Muscle layer of duodenum (tissue), 2 donors: Measurements from ENCODE around the gene SF3B3.

ENCODE experiments used
- H3K27ac ChIP-seq: one replicate; pipeline ENCODE4 v1.7.0; 2013; ENCODE audit warnings: mild to moderate bottlenecking, low read length
- H3K27me3 ChIP-seq: one replicate; pipeline ENCODE4 v1.7.0; 2013; ENCODE audit warnings: low read depth, mild to moderate bottlenecking, control low read depth, low read length
- H3K36me3 ChIP-seq, 2 donors: one replicate each; pipeline ENCODE4 v1.7.0; 2013; ENCODE audit warnings: low read length in 2 of 2, control low read depth in 1 of 2, mild to moderate bottlenecking in 1 of 2; ENCODE audit not compliant: insufficient read depth in 2 of 2, control insufficient read depth in 1 of 2
- H3K4me1 ChIP-seq, 2 donors: one replicate each; pipeline ENCODE4 v1.7.0; 2013; ENCODE audit warnings: low read length in 2 of 2, mild to moderate bottlenecking in 2 of 2, control low read depth in 1 of 2, moderate library complexity in 1 of 2; ENCODE audit not compliant: insufficient read depth in 2 of 2, control insufficient read depth in 1 of 2
- H3K4me3 ChIP-seq, 2 donors: one replicate each; pipeline ENCODE4 v1.7.0; 2013; ENCODE audit warnings: low read length in 2 of 2, low read depth in 1 of 2, mild to moderate bottlenecking in 1 of 2
- H3K9me3 ChIP-seq, 2 donors: one replicate each; pipeline ENCODE4 v1.7.0; 2013; ENCODE audit warnings: low read length in 2 of 2, control low read depth in 1 of 2, mild to moderate bottlenecking in 1 of 2; ENCODE audit not compliant: control insufficient read depth in 1 of 2
- donor health status: healthy.

The SF3B3 gene

GRCh38 chr16:70594569-70594968, 71.0 kb downstream of the SF3B3 start:
- Histone ChIP-seq H3K9me3 (no peaks in the 10 kb centered on the region), H3K27ac (no peak overlapping the region), H3K36me3 (no peaks in the 10 kb centered on the region), H3K4me1 (peaks cover 0 to 23% of the 10 kb centered on the region in 2 donors), H3K4me3 (no peak overlapping the region), H3K27me3 (no peaks in the 10 kb centered on the region)

GRCh38 chr16:70597135-70597835, 73.7 kb downstream of the SF3B3 start:
- H3K27ac ChIP-seq = no peak overlapping the region
- no peaks in the 10 kb centered on the region for H3K36me3 ChIP-seq
- H3K27me3 ChIP-seq = no peaks in the 10 kb centered on the region
- H3K4me1 ChIP-seq = peaks cover 0 to 4% of the 10 kb centered on the region in 2 donors
- H3K4me3 ChIP-seq = no peak overlapping the region
- no peaks in the 10 kb centered on the region for H3K9me3 ChIP-seq

- Histone ChIP-seq H3K27ac (no peak overlapping the region), H3K4me1 (peaks cover 0 to 3% of the 10 kb centered on the region in 2 donors), H3K36me3 (no peaks in the 10 kb centered on the region), H3K9me3 (no peaks in the 10 kb centered on the region), H3K27me3 (no peaks in the 10 kb centered on the region), H3K4me3 (no peak overlapping the region)
Observed at GRCh38 chr16:70598937-70599503, 75.4 kb downstream of the SF3B3 start.

GRCh38 chr16:70600730-70601129, 77.1 kb downstream of the SF3B3 start:
- Histone ChIP-seq H3K4me1 (no peaks in the 10 kb centered on the region), H3K27ac (no peak overlapping the region)

GRCh38 chr16:70601576-70602575, 78.3 kb downstream of the SF3B3 start:
- Histone ChIP-seq H3K27me3 (no peaks in the 10 kb centered on the region), H3K4me1 (no peaks in the 10 kb centered on the region), H3K36me3 (no peaks in the 10 kb centered on the region), H3K4me3 (no peak overlapping the region), H3K9me3 (no peaks in the 10 kb centered on the region), H3K27ac (no peak overlapping the region)

More at GRCh38 chr16:70600730-70601129, 77.1 kb downstream of the SF3B3 start:
- no peaks in the 10 kb centered on the region for H3K9me3 ChIP-seq
- no peaks in the 10 kb centered on the region for H3K36me3 ChIP-seq
- H3K4me3 ChIP-seq = no peak overlapping the region
- H3K27me3 ChIP-seq = no peaks in the 10 kb centered on the region

GRCh38 chr16:70602831-70603230, 79.2 kb downstream of the SF3B3 start:
- Histone ChIP-seq H3K27me3 (no peaks in the 10 kb centered on the region), H3K4me1 (no peaks in the 10 kb centered on the region)

GRCh38 chr16:70604407-70605282, 81.0 kb downstream of the SF3B3 start:
- H3K27ac ChIP-seq = no peak overlapping the region
- H3K4me3 ChIP-seq = no peak overlapping the region
- no peaks in the 10 kb centered on the region for H3K4me1 ChIP-seq
- H3K27me3 ChIP-seq = no peaks in the 10 kb centered on the region
- H3K36me3 ChIP-seq = no peaks in the 10 kb centered on the region
- no peaks in the 10 kb centered on the region for H3K9me3 ChIP-seq

More at GRCh38 chr16:70602831-70603230, 79.2 kb downstream of the SF3B3 start:
- Histone ChIP-seq H3K4me3 (no peak overlapping the region), H3K27ac (no peak overlapping the region), H3K36me3 (no peaks in the 10 kb centered on the region), H3K9me3 (no peaks in the 10 kb centered on the region)

- Histone ChIP-seq H3K27me3 (no peaks in the 10 kb centered on the region), H3K27ac (no peak overlapping the region), H3K9me3 (no peaks in the 10 kb centered on the region), H3K36me3 (no peaks in the 10 kb centered on the region), H3K4me3 (no peak overlapping the region), H3K4me1 (no peaks in the 10 kb centered on the region)
Observed at GRCh38 chr16:70605283-70605657, 81.7 kb downstream of the SF3B3 start.

GRCh38 chr16:70608521-70608920, 84.9 kb downstream of the SF3B3 start:
- H3K27me3 ChIP-seq = no peaks in the 10 kb centered on the region
- no peaks in the 10 kb centered on the region for H3K4me1 ChIP-seq
- H3K27ac ChIP-seq = no peak overlapping the region
- no peaks in the 10 kb centered on the region for H3K9me3 ChIP-seq
- no peaks in the 10 kb centered on the region for H3K36me3 ChIP-seq
- H3K4me3 ChIP-seq = no peak overlapping the region

GRCh38 chr16:70610273-70611223, 86.9 kb downstream of the SF3B3 start:
- Histone ChIP-seq H3K36me3 (no peaks in the 10 kb centered on the region), H3K27ac (no peak overlapping the region), H3K4me3 (no peak overlapping the region), H3K9me3 (no peaks in the 10 kb centered on the region), H3K27me3 (no peaks in the 10 kb centered on the region), H3K4me1 (peaks cover 0 to 3% of the 10 kb centered on the region in 2 donors)
